GM12878 (cell line): ENCODE results near the gene KDM4C. TPM values are rescaled to one million over a fixed set of nuclear protein-coding genes. Genes with fewer than 3 reads are reported as not detected.

Experiments used
- ATF2 ChIP-seq: IDR thresholded peaks from 2 replicates; pipeline ENCODE4 v1.6.1; 2012; ENCODE audit warnings: low read length, inconsistent platforms
- BCL3 ChIP-seq: IDR thresholded peaks from 2 replicates; pipeline ENCODE4 v1.6.1; 2011; ENCODE audit warnings: borderline replicate concordance, low read depth, mild to moderate bottlenecking, moderate library complexity, low read length; ENCODE audit not compliant: insufficient read depth, poor library complexity, severe bottlenecking
- CREM ChIP-seq: IDR thresholded peaks from 2 replicates; pipeline ENCODE4 v1.6.1; 2014; ENCODE audit warnings: antibody characterized with exemption, low read depth
- E2F8 ChIP-seq: fragments of 450-650 bp; IDR thresholded peaks from 2 replicates; pipeline ENCODE4 v1.6.1; 2018; ENCODE audit warnings: mild to moderate bottlenecking, low read depth, moderate library complexity; ENCODE audit not compliant: partially characterized antibody
- HDGF ChIP-seq: fragments of 450-650 bp; IDR thresholded peaks from 2 replicates; pipeline ENCODE4 v1.6.1; 2016; ENCODE audit warnings: antibody characterized with exemption
- NKRF ChIP-seq: fragments of 450-650 bp; conservative IDR thresholded peaks from 2 replicates; pipeline ENCODE4 v1.6.1; 2017; ENCODE audit warnings: mild to moderate bottlenecking, moderate library complexity
- PKNOX1 ChIP-seq: fragments of 450-650 bp; IDR thresholded peaks from 2 replicates; pipeline ENCODE4 v1.6.1; 2016; ENCODE audit warnings: mild to moderate bottlenecking
- PML ChIP-seq: IDR thresholded peaks from 2 replicates; pipeline ENCODE4 v1.6.1; 2012; ENCODE audit warnings: low read length, inconsistent platforms
- RB1 ChIP-seq: fragments of 450-650 bp; formaldehyde crosslinking; IDR thresholded peaks from 2 replicates; pipeline ENCODE4 v1.6.1; 2017; ENCODE audit warnings: mild to moderate bottlenecking, borderline replicate concordance
- SP1 ChIP-seq: IDR thresholded peaks from one replicate; pipeline ENCODE4 v1.6.1; 2011; ENCODE audit warnings: low read depth, low read length
- SREBF1 ChIP-seq: IDR thresholded peaks from 2 replicates; pipeline ENCODE4 v1.6.1; 2012; ENCODE audit warnings: mild to moderate bottlenecking, low read length
- STAT1 ChIP-seq: fragments of 450-650 bp; conservative IDR thresholded peaks from 2 replicates; pipeline ENCODE4 v1.6.1; 2014; ENCODE audit warnings: antibody characterized with exemption, mild to moderate bottlenecking
- SUZ12 ChIP-seq: fragments of 200-600 bp; sonication (generic); IDR thresholded peaks from one replicate; pipeline ENCODE4 v1.6.1; 2018; ENCODE audit warnings: antibody characterized with exemption, mild to moderate bottlenecking; ENCODE audit not compliant: unreplicated experiment
- ZBTB11 ChIP-seq: fragments of 450-650 bp; formaldehyde crosslinking; IDR thresholded peaks from 2 replicates; pipeline ENCODE4 v1.5.0; 2022; ENCODE audit warnings: mild to moderate bottlenecking, missing genetic modification characterization
- ZNF217 ChIP-seq: fragments of 450-650 bp; IDR thresholded peaks from 2 replicates; pipeline ENCODE4 v1.6.1; 2017; ENCODE audit warnings: antibody characterized with exemption, mild to moderate bottlenecking
- ZSCAN29 ChIP-seq: fragments of 450-650 bp; IDR thresholded peaks from 2 replicates; pipeline ENCODE4 v1.6.1; 2017; ENCODE audit warnings: mild to moderate bottlenecking, moderate library complexity
- polyA plus RNA-seq, 11 experiments: library from polyadenylated mRNA; depleted of rRNA in 4 of 11; unstranded in 6 of 11; stranded (reverse) in 5 of 11; fragments of >200 nt; fragmentation: Nextera tagmentation in 4 of 11; fragmentation: Illumina TruSeq in 1 of 11; extraction: Ambion mirVana in 4 of 11; extraction: Trizol in 1 of 11; gene quantifications; 1 replicate in 1 of 11; 2 replicates in 10 of 11; pipeline versions ENCODE4 v1.2.1 to v1.2.3, GENCODE V29; 2011 to 2016; ENCODE audit warnings: inconsistent platforms in 2 of 11, missing spikeins in 2 of 11, low read depth in 1 of 11
- total RNA-seq, 4 experiments: library from RNA; depleted of rRNA in 3 of 4; stranded (reverse); fragments of >200 nt in 3 of 4; fragmentation: Illumina TruSeq in 1 of 4; extraction: Trizol in 1 of 4; gene quantifications; 2 replicates each; pipeline versions ENCODE4 v1.2.1 to v1.2.3, GENCODE V29; 2013 to 2021

KDM4C gene
- total and polyA plus RNA-seq, 10 of the 15 experiments (the other 5 are each of a cell fraction or from before 2014, with no cell fraction given): 6.8 to 41.2 (median 20.1) TPM

- TF ChIP-seq PKNOX1: peak; percentile 31; the same call in 1 of the 2 replicates
- peak; percentile 37 for TF ChIP-seq BCL3
- no peak for TF ChIP-seq ZNF217
- no peak for TF ChIP-seq SP1
- TF ChIP-seq SREBF1: no peak
- TF ChIP-seq STAT1: 0 out of 2 replicates have a peak, but pooled peaks have one; percentile 29
- TF ChIP-seq RB1: peak; percentile 68; the same call in 1 of the 2 replicates
- peak; percentile 64; the same call in 1 of the 2 replicates for TF ChIP-seq HDGF
- TF ChIP-seq NKRF: peak; percentile 85
- TF ChIP-seq E2F8: no peak
- no peak for TF ChIP-seq ATF2
- TF ChIP-seq CREM: peak; percentile 95
- peak; percentile 75 for TF ChIP-seq ZBTB11 (CRISPR knock-in tag)
- TF ChIP-seq ZSCAN29: no peak
- no peak for TF ChIP-seq SUZ12
- TF ChIP-seq PML: peak; percentile 98
These were observed at the start of gene KDM4C (continued) for GRCh38 chr9:6757456-6758247.
